ENCODE measurements around the gene CORT.

DNA sequence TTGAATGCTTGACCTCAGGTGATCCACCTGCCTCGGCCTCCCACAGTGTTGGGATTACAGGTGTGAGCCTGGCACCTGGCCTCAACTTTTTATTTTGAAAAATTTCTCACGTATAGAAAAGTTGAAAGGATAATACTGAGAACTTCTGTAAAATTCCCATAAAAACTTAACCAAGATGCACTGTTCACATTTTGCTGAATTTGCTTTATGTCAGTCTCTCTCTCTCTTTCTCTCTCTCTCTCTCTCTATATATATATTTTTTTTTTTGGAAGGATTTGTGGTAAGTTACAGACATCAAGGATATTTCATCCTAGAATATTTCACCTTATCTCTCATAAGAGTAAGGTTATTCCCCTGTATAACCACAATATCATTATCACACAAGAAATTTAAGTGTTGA, 30.8 kb downstream of the CORT start:
- TF ChIP-seq EP300 (IDR thresholded peaks at IDR 0.05): no peak
- TF ChIP-seq POLR2A (IDR thresholded peaks at IDR 0.05): no peak
- TF ChIP-seq, protein P1, sequence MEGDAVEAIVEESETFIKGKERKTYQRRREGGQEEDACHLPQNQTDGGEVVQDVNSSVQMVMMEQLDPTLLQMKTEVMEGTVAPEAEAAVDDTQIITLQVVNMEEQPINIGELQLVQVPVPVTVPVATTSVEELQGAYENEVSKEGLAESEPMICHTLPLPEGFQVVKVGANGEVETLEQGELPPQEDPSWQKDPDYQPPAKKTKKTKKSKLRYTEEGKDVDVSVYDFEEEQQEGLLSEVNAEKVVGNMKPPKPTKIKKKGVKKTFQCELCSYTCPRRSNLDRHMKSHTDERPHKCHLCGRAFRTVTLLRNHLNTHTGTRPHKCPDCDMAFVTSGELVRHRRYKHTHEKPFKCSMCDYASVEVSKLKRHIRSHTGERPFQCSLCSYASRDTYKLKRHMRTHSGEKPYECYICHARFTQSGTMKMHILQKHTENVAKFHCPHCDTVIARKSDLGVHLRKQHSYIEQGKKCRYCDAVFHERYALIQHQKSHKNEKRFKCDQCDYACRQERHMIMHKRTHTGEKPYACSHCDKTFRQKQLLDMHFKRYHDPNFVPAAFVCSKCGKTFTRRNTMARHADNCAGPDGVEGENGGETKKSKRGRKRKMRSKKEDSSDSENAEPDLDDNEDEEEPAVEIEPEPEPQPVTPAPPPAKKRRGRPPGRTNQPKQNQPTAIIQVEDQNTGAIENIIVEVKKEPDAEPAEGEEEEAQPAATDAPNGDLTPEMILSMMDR (IDR thresholded peaks at IDR 0.05): no peak
